Measurements from ENCODE around the gene RAPGEF1.
A peak's percentile ranks its signal among the peaks of the same experiment; 100 is the strongest.

The RAPGEF1 gene

DNA sequence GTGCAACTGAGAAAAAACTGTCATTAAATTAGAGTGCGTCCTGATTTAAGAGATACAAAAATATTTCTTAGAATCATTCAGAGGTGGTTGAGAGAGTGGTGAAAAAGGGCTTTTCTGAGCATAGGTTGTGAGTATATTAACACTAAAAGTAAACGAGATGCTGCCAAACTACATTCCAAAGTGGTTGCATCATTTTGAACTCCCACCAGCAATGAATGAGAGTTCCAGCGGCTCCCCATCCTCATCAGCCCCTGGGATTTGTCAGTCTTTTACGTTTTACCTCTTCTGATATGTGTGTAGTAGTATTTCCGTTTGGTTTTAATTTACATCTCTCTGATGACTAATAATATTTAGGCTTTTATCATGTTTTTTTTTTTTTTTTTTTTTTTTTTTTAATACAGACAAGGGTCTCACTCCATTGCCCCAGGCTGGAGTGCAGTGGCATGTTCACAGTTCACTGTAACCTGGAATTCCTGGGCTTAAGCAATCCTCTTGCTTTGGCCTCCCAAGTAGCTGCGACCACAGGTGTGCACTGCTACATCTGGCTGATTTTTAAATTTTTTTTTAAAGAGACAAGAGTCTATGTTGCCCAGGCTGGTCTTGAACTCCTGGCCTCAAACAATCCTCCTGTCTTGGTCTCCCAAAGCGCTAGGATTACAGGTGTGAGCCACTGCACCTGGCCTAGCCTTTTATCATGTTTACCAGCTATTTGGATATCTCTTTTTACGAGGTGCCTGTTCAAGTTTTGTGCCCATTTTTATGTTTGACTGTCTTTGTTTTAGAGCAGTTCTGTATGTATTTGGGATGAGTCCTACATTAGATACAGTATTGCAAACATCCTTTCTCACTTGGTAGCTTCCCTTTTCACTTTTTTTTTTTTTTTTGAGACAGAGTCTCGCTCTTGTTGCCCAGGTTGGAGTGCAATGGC lies 177.6 kb downstream of the RAPGEF1 start:
- CTCF ChIA-PET, result no interaction called here
- POLR2A ChIA-PET, result interaction anchor here (0.9 kb wide), 1 partner anchor 95 kb away, joined by 3 read pairs; no protein-coding TSS in a partner anchor
- no peaks in the 10 kb centered on the region for H3K36me3 ChIP-seq (ENCODE audit: control insufficient read depth in 4 of 4, insufficient read depth in 4 of 4, low read length in 3 of 4)

DNA sequence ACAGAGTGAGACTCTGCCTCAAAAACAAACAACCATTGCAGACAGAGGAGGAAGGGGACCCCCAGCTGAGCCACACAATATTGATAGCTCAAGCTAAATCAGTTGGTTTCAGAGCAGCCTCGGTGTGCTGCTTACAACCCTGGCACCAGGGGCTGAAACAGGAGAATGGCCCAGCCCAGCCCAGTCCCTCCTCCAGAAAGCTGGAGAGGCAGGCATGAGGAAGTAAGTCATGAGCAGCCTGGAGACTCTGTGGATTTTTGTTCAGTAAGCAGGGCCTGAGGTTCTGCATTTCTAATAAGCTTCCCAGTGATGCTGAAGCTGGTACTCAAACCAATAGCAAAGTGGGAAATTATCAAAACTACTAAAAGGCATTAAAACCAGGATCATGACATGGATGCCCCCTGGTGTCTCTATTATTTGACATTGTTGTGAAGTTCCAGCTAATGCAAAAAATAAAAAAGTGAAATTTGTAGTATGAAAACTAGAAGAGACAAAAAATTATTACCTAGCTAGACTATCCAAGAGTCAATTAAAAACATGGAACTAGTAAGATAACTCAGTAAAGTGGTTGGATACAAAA lies 180.4 kb downstream of the RAPGEF1 start:
- WGBS (ENCODE audit: insufficient coverage), result 90% methylated on average over 1 of the region's 1 CpG

More for the DNA sequence above, 177.6 kb downstream of the RAPGEF1 start:
- no peak overlapping the region for H3K4me3 ChIP-seq (ENCODE audit: control insufficient read depth in 1 of 7, extremely low read depth in 1 of 7, insufficient read depth in 4 of 7, low read depth in 2 of 7, low read length in 6 of 7)
- H3K27ac ChIP-seq (ENCODE audit: insufficient read depth in 1 of 2, low read depth in 1 of 2, low read length in 2 of 2, poor library complexity in 1 of 2, severe bottlenecking in 2 of 2), result no peak overlapping the region
- no peak for DNase-seq
- no peaks in the 10 kb centered on the region for H3K4me1 ChIP-seq (ENCODE audit: control extremely low read depth in 1 of 4, control insufficient read depth in 4 of 4, insufficient read depth in 4 of 4, low read length in 3 of 4)
- H3K9me3 ChIP-seq (ENCODE audit: control extremely low read depth in 1 of 5, control insufficient read depth in 4 of 5, insufficient read depth in 2 of 5, low read depth in 1 of 5, low read length in 4 of 5), result peaks cover 0 to 5% (median 3%) of the 10 kb centered on the region in 5 experiments
- H3K27me3 ChIP-seq (replicated peaks in 2 of 5; ENCODE audit: control insufficient read depth in 4 of 5, insufficient read depth in 5 of 5, low read length in 4 of 5), result no peaks in the 10 kb centered on the region
- 96% methylated on average over 3 of the region's 9 CpGs for WGBS (ENCODE audit: insufficient coverage)

DNA sequence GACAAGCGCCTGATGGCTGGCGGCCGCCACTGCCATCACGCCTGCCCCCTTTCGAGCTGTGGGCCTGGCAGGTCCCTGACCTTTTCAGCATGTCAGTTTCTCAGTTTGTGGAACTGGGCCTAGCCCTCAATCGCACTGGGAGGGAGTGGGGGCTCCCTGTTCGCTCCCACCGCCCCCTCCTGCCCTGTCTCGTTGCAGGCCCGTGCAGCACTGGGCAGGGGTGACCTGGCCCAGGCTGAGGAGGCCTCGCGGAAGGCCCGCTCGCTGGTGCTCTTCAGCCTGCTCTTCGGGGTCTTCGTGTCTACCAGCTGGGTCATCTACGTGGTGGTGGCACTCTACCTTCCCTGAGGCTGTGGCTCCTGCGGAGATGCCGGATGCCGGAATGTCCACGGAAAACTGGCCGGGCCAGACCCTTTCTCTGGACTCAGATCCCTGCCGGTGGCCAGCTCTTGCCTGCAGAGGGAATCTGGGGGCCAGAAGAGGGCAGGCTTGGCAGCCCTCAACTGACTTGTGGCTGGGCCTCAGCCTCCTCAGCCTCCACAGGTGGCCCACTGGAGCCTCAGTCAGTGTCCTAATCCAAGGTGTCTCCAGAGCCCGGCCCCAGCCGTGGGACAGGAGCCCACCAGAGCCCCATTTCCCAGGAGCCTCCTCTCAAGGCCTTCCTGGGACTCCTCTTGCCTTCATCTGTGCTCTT lies 181.9 kb downstream of the RAPGEF1 start:
- Histone ChIP-seq H3K4me3 (ENCODE audit: control insufficient read depth in 1 of 7, extremely low read depth in 1 of 7, insufficient read depth in 4 of 7, low read depth in 2 of 7, low read length in 6 of 7) (no peak overlapping the region), H3K27me3 (replicated peaks in 2 of 5; ENCODE audit: control insufficient read depth in 4 of 5, insufficient read depth in 5 of 5, low read length in 4 of 5) (peaks cover 5 to 35% (median 20%) of the 10 kb centered on the region in 5 experiments), H3K4me1 (ENCODE audit: control extremely low read depth in 1 of 4, control insufficient read depth in 4 of 4, insufficient read depth in 4 of 4, low read length in 3 of 4) (peaks cover 0 to 2% (median 0%) of the 10 kb centered on the region in 4 experiments), H3K36me3 (ENCODE audit: control insufficient read depth in 4 of 4, insufficient read depth in 4 of 4, low read length in 3 of 4) (no peaks in the 10 kb centered on the region), H3K27ac (ENCODE audit: insufficient read depth in 1 of 2, low read depth in 1 of 2, low read length in 2 of 2, poor library complexity in 1 of 2, severe bottlenecking in 2 of 2) (no peak overlapping the region), H3K9me3 (ENCODE audit: control extremely low read depth in 1 of 5, control insufficient read depth in 4 of 5, insufficient read depth in 2 of 5, low read depth in 1 of 5, low read length in 4 of 5) (peaks cover 0 to 9% (median 3%) of the 10 kb centered on the region in 5 experiments)
- WGBS (ENCODE audit: insufficient coverage), result 98% methylated on average over 25 of the region's 25 CpGs
- ChIA-PET CTCF (interaction anchor here (0.8 kb wide), 1 partner anchor 11 kb away, joined by 3 read pairs; no protein-coding TSS in a partner anchor), POLR2A (no interaction called here)
- DNase-seq, result no peak

More for the DNA sequence above, 180.4 kb downstream of the RAPGEF1 start:
- CTCF ChIA-PET, result interaction anchor here (0.6 to 1.4 kb wide), 3 partner anchors 13 to 25 kb away, joined by 3 read pairs; partner anchors contain the start of gene PRRT1B
- peaks cover 0 to 2% (median 0%) of the 10 kb centered on the region in 4 experiments for H3K4me1 ChIP-seq (ENCODE audit: control extremely low read depth in 1 of 4, control insufficient read depth in 4 of 4, insufficient read depth in 4 of 4, low read length in 3 of 4)
- no peak overlapping the region for H3K27ac ChIP-seq (ENCODE audit: insufficient read depth in 1 of 2, low read depth in 1 of 2, low read length in 2 of 2, poor library complexity in 1 of 2, severe bottlenecking in 2 of 2)
- peaks cover 0 to 20% (median 11%) of the 10 kb centered on the region in 5 experiments for H3K27me3 ChIP-seq (replicated peaks in 2 of 5; ENCODE audit: control insufficient read depth in 4 of 5, insufficient read depth in 5 of 5, low read length in 4 of 5)
- POLR2A ChIA-PET, result interaction anchor here (0.5 to 0.6 kb wide), 2 partner anchors 50 to 194 kb away, joined by 3 to 5 read pairs; no protein-coding TSS in a partner anchor
- peaks cover 0 to 5% (median 3%) of the 10 kb centered on the region in 5 experiments for H3K9me3 ChIP-seq (ENCODE audit: control extremely low read depth in 1 of 5, control insufficient read depth in 4 of 5, insufficient read depth in 2 of 5, low read depth in 1 of 5, low read length in 4 of 5)
- H3K4me3 ChIP-seq (ENCODE audit: control insufficient read depth in 1 of 7, extremely low read depth in 1 of 7, insufficient read depth in 4 of 7, low read depth in 2 of 7, low read length in 6 of 7), result no peak overlapping the region
- DNase-seq, result no peak
- no peaks in the 10 kb centered on the region for H3K36me3 ChIP-seq (ENCODE audit: control insufficient read depth in 4 of 4, insufficient read depth in 4 of 4, low read length in 3 of 4)

DNA sequence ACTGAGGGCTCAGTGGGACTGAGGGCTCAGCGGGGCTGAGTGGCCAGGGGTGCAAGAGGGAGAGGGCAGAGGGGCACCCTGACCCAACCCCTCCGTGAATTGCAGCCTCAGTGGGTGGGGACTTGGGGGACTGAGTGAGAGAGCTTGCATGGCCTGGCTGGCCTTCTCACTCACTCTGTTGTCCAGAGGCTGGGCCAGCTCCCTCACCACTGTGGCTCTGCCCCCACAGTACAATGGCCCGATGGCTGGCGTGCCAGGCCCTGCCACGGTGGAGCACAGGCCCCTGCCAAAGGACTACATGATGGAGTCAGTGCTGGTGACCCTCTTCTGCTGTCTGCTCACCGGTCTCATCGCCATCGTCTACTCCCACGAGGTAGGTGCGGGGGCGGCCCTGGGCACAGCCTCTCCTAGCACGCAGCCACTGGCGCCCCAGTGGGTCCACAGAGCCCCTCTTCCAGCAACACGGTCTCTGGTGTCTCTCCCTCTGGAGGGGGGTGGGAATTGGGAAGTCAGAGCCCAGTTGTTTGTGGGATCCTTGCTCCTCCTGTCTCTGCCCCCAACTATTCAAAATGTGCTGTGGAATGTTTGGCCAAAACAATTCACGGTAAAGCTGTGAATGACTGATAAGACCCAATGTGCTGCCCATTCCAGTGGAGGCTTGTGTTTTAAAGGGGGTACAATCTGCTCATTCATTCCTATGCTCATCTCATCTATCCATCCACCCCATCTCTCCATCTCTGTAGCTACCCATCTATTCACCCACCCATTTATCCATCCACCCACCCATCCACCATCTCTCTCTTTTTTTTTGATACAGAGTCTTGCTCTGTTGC lies 183.8 kb downstream of the RAPGEF1 start:
- 95% methylated on average over 10 of the region's 15 CpGs for WGBS (ENCODE audit: insufficient coverage)
- Histone ChIP-seq H3K27ac (ENCODE audit: insufficient read depth in 1 of 2, low read depth in 1 of 2, low read length in 2 of 2, poor library complexity in 1 of 2, severe bottlenecking in 2 of 2) (no peak overlapping the region), H3K27me3 (replicated peaks in 2 of 5; ENCODE audit: control insufficient read depth in 4 of 5, insufficient read depth in 5 of 5, low read length in 4 of 5) (peaks cover 5 to 36% (median 20%) of the 10 kb centered on the region in 5 experiments), H3K36me3 (ENCODE audit: control insufficient read depth in 4 of 4, insufficient read depth in 4 of 4, low read length in 3 of 4) (no peaks in the 10 kb centered on the region), H3K4me3 (ENCODE audit: control insufficient read depth in 1 of 7, extremely low read depth in 1 of 7, insufficient read depth in 4 of 7, low read depth in 2 of 7, low read length in 6 of 7) (no peak overlapping the region), H3K4me1 (ENCODE audit: control extremely low read depth in 1 of 4, control insufficient read depth in 4 of 4, insufficient read depth in 4 of 4, low read length in 3 of 4) (peaks cover 0 to 2% (median 0%) of the 10 kb centered on the region in 4 experiments), H3K9me3 (ENCODE audit: control extremely low read depth in 1 of 5, control insufficient read depth in 4 of 5, insufficient read depth in 2 of 5, low read depth in 1 of 5, low read length in 4 of 5) (peaks cover 0 to 4% (median 0%) of the 10 kb centered on the region in 5 experiments)
- ChIA-PET CTCF (interaction anchor here (0.7 kb wide), 1 partner anchor 30 kb away, joined by 3 read pairs; no protein-coding TSS in a partner anchor), POLR2A (no interaction called here)
- no peak for DNase-seq

DNA sequence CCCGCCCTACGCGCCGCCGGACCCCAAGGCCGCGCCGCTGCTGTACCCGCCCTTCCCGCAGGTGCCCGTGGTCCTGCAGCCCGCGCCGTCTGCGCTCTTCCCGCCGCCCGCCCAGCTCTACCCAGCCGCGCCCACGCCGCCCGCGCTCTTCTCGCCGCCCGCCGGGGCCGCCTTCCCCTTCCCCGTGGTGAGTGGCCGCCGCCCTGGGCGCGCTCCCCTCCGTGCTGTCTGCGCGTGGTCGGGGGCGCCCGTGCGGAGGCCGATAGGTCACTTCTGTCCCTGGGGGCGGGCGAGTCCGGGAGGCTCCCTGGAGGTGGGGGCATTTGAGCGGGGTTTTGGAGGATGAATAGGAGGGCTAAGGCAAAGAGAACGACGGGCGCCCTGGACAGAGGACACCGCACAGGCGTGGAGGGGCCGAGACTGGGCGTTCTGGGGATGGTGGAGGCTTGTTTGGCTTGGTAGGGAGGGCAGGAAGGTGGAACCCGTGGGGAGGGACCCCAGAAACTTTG lies 185.0 kb downstream of the RAPGEF1 start:
- Histone ChIP-seq H3K27ac (ENCODE audit: insufficient read depth in 1 of 2, low read depth in 1 of 2, low read length in 2 of 2, poor library complexity in 1 of 2, severe bottlenecking in 2 of 2) (no peak overlapping the region), H3K9me3 (ENCODE audit: control extremely low read depth in 1 of 5, control insufficient read depth in 4 of 5, insufficient read depth in 2 of 5, low read depth in 1 of 5, low read length in 4 of 5) (peaks cover 0 to 4% (median 0%) of the 10 kb centered on the region in 5 experiments), H3K27me3 (replicated peaks in 2 of 5; ENCODE audit: control insufficient read depth in 4 of 5, insufficient read depth in 5 of 5, low read length in 4 of 5) (peaks cover 5 to 36% (median 20%) of the 10 kb centered on the region in 5 experiments), H3K36me3 (ENCODE audit: control insufficient read depth in 4 of 4, insufficient read depth in 4 of 4, low read length in 3 of 4) (no peaks in the 10 kb centered on the region), H3K4me3 (ENCODE audit: control insufficient read depth in 1 of 7, extremely low read depth in 1 of 7, insufficient read depth in 4 of 7, low read depth in 2 of 7, low read length in 6 of 7) (no peak overlapping the region), H3K4me1 (ENCODE audit: control extremely low read depth in 1 of 4, control insufficient read depth in 4 of 4, insufficient read depth in 4 of 4, low read length in 3 of 4) (peaks cover 0 to 2% (median 0%) of the 10 kb centered on the region in 4 experiments)
- DNase-seq, result peak in 2 of 3 donors; percentile 23 to 44
- CTCF ChIA-PET, result interaction anchor here (1.2 kb wide), 1 partner anchor 31 kb away, joined by 5 read pairs; no protein-coding TSS in a partner anchor
- POLR2A ChIA-PET, result no interaction called here
- 14% methylated on average over 32 of the region's 54 CpGs for WGBS (ENCODE audit: insufficient coverage)

Measured in common myeloid progenitor, CD34-positive (primary cell).